HCT116 (cell line): ENCODE results near the gene MIR17HG. TPM values are rescaled to one million over a fixed set of nuclear protein-coding genes. Genes with fewer than 3 reads are reported as not detected.

ENCODE experiments used
- ATAC-seq: fragments of 200-7000 bp; cut with Tn5 transposase; 2 replicates; pipeline ENCODE4 v1.9.1; 2020; ENCODE audit warnings: mild to moderate bottlenecking, moderate library complexity
- BruUV-seq: library from RNA; stranded (reverse); fragments of 400-500 nt; replicated peaks from 2 replicates; lab custom pipeline; 2021; lab: Mats Ljungman, UMichigan
- CTCF ChIA-PET: fragments of 300-600 bp; sonication (Branson Sonifier 250); formaldehyde crosslinking; loops from one replicate; lab custom pipeline; 2021; ENCODE audit warnings: antibody characterized with exemption; lab: Charles Lee
- POLR2A ChIA-PET: fragments of 300-600, 350-600 bp; sonication (Branson Sonifier 250); formaldehyde crosslinking; loops from one replicate; lab custom pipeline; 2021; ENCODE audit warnings: antibody characterized with exemption; lab: Charles Lee
- RAD21 ChIA-PET, 2 experiments: fragments of 300-600 bp; sonication (Branson Sonifier 250); formaldehyde crosslinking; loops; one replicate each; lab custom pipeline; 2023; ENCODE audit warnings: low total read pairs in 2 of 2; ENCODE audit not compliant: uncharacterized antibody in 2 of 2, unreplicated experiment in 2 of 2, low non-redundant PET in 1 of 2; lab: Charles Lee
- DNase-seq: peaks from one replicate; pipeline ENCODE4 v3.0.0-alpha.2; 2010; ENCODE audit warnings: low read depth, low spot score
- H2AFZ ChIP-seq: fragments of 200-600 bp; shearing (Covaris generic), sonication (generic); 2 replicates; pipeline ENCODE4 v1.6.1; 2017; ENCODE audit warnings: low read depth, mixed run types, mixed read lengths, antibody characterized with exemption, low read length; ENCODE audit not compliant: poor library complexity, severe bottlenecking
- H3K27ac ChIP-seq: 2 replicates; pipeline ENCODE4 v1.5.1; 2012; ENCODE audit warnings: low read depth, low read length
- H3K27me3 ChIP-seq: fragments of 200-600 bp; sonication (generic); 2 replicates; pipeline ENCODE4 v1.6.1; 2016; ENCODE audit warnings: mixed run types, low read length, mixed read lengths; ENCODE audit not compliant: insufficient read depth
- H3K36me3 ChIP-seq, 2 experiments: fragments of 200-500 bp in 1 of 2; fragments of 200-600 bp in 1 of 2; sonication (Bioruptor generic) in 1 of 2; sonication (generic) in 1 of 2; 2 replicates each; pipeline versions ENCODE4 v1.5.1 to v1.6.1; 2014 to 2016; ENCODE audit warnings: low read length in 2 of 2, inconsistent platforms in 1 of 2, mixed read lengths in 1 of 2, mixed run types in 1 of 2; ENCODE audit not compliant: insufficient read depth in 2 of 2, control insufficient read depth in 1 of 2
- H3K4me1 ChIP-seq, 2 experiments: fragments of 200-600 bp in 1 of 2; sonication (generic) in 1 of 2; 2 replicates each; pipeline versions ENCODE4 v1.5.1 to v1.6.1; 2012 to 2017; ENCODE audit warnings: low read length in 2 of 2, inconsistent platforms in 1 of 2, mild to moderate bottlenecking in 1 of 2, mixed read lengths in 1 of 2, mixed run types in 1 of 2, moderate library complexity in 1 of 2; ENCODE audit not compliant: insufficient read depth in 2 of 2, control insufficient read depth in 1 of 2
- H3K4me2 ChIP-seq: fragments of 200-600 bp; sonication (generic); 2 replicates; pipeline ENCODE4 v1.6.1; 2017; ENCODE audit warnings: mixed run types, low read length, mixed read lengths
- H3K4me3 ChIP-seq, 2 experiments: fragments of 200-600 bp in 1 of 2; sonication (generic) in 1 of 2; replicated peaks in 1 of 2; 2 replicates each; pipeline ENCODE4 v1.5.1; 2011 to 2016; ENCODE audit warnings: low read length in 2 of 2, control low read depth in 1 of 2, low read depth in 1 of 2, mild to moderate bottlenecking in 1 of 2, mixed read lengths in 1 of 2, mixed run types in 1 of 2
- H3K79me2 ChIP-seq: fragments of 200-600 bp; sonication (generic); 2 replicates; pipeline ENCODE4 v1.6.1; 2017; ENCODE audit warnings: mild to moderate bottlenecking, mixed run types, low read length, moderate library complexity, mixed read lengths; ENCODE audit not compliant: insufficient read depth
- H3K9ac ChIP-seq: fragments of 200-600 bp; sonication (generic); 2 replicates; pipeline ENCODE4 v1.6.1; 2016; ENCODE audit warnings: low read length, mixed read lengths
- H3K9me2 ChIP-seq: fragments of 200-600 bp; sonication (generic), shearing (Covaris generic); 2 replicates; pipeline ENCODE4 v1.6.1; 2017; ENCODE audit warnings: mixed run types, mild to moderate bottlenecking, moderate library complexity; ENCODE audit not compliant: insufficient read depth
- H3K9me3 ChIP-seq, 2 experiments: fragments of 200-500 bp in 1 of 2; fragments of 200-600 bp in 1 of 2; sonication (Bioruptor generic) in 1 of 2; sonication (generic) in 1 of 2; 2 replicates each; pipeline ENCODE4 v1.6.1; 2014 to 2017; ENCODE audit warnings: low read length in 2 of 2, mixed read lengths in 2 of 2, inconsistent platforms in 1 of 2, low read depth in 1 of 2, mild to moderate bottlenecking in 1 of 2, mixed run types in 1 of 2, moderate library complexity in 1 of 2; ENCODE audit not compliant: control insufficient read depth in 1 of 2, insufficient read depth in 1 of 2
- H4K20me1 ChIP-seq: fragments of 200-600 bp; sonication (generic), shearing (Covaris generic); 2 replicates; pipeline ENCODE4 v1.6.1; 2017; ENCODE audit warnings: mixed run types, mild to moderate bottlenecking, moderate library complexity; ENCODE audit not compliant: insufficient read depth
- ATF3 ChIP-seq: IDR thresholded peaks from 2 replicates; pipeline ENCODE4 v1.6.1; 2012
- CBX3 ChIP-seq: IDR thresholded peaks from 2 replicates; pipeline ENCODE4 v1.6.1; 2012; ENCODE audit warnings: low read depth
- ELF1 ChIP-seq: IDR thresholded peaks from 2 replicates; pipeline ENCODE4 v1.6.1; 2012; ENCODE audit warnings: low read depth, borderline replicate concordance
- EZH2 ChIP-seq: fragments of 200-600 bp; sonication (generic); IDR thresholded peaks from 2 replicates; pipeline ENCODE4 v1.6.1; 2017; ENCODE audit warnings: antibody characterized with exemption, mixed run types
- EZH2phosphoT487 ChIP-seq: fragments of 200-600 bp; IDR thresholded peaks from 2 replicates; pipeline ENCODE4 v1.6.1; 2018; ENCODE audit warnings: antibody characterized with exemption, borderline replicate concordance
- POLR2A ChIP-seq: IDR thresholded peaks from 2 replicates; pipeline ENCODE4 v1.7.0; 2011; ENCODE audit warnings: borderline replicate concordance; ENCODE audit not compliant: insufficient read depth, insufficient read length; ENCODE audit errors: extremely low read depth
- POLR2AphosphoS5 ChIP-seq: IDR thresholded peaks from 2 replicates; pipeline ENCODE4 v1.6.1; 2011; ENCODE audit warnings: mild to moderate bottlenecking, low read depth, low read length, moderate library complexity
- REST ChIP-seq: IDR thresholded peaks from 2 replicates; pipeline ENCODE4 v1.6.1; 2012; ENCODE audit warnings: low read depth
- YY1 ChIP-seq: IDR thresholded peaks from 2 replicates; pipeline ENCODE4 v1.6.1; 2011; ENCODE audit warnings: low read length, low read depth, moderate library complexity, mild to moderate bottlenecking; ENCODE audit not compliant: insufficient replicate concordance; ENCODE audit errors: extremely low read depth
- intact Hi-C: fragments of 100-400 bp; cut with micrococcal nuclease; formaldehyde crosslinking; loops from 2 replicates; pipeline ENCODE4 v1.10.0; 2022
- total RNA-seq: library from RNA; stranded (reverse); gene quantifications from one replicate; pipeline ENCODE4 v1.2.1, GENCODE V29; 2021; ENCODE audit not compliant: unreplicated experiment

MIR17HG gene
- total RNA-seq, 1 experiment from 2014 or later = 10.3 TPM

- Histone ChIP-seq H2AFZ (no peak overlapping the region), H3K79me2 (no peaks in the 10 kb centered on the region), H3K4me2 (no peak overlapping the region), H3K36me3 (no peaks in the 10 kb centered on the region; a peak in 1 of 4 replicates), H3K9me2 (no peaks in the 10 kb centered on the region), H3K4me3 (no peak overlapping the region), H3K27me3 (peaks cover 3% of the 10 kb centered on the region), H3K27ac (no peak overlapping the region), H4K20me1 (no peaks in the 10 kb centered on the region), H3K9ac (no peak overlapping the region), H3K4me1 (no peaks in the 10 kb centered on the region), H3K9me3 (no peaks in the 10 kb centered on the region)
- POLR2A ChIA-PET = no interaction called here
- CTCF ChIA-PET = no interaction called here
- RAD21 ChIA-PET = no interaction called here
- BruUV-seq = no TSS peak
- intact Hi-C loops = no loop called here
- DNase-seq (no peak), ATAC-seq (no peak)
- no peak for TF ChIP-seq EZH2phosphoT487
Measured at GRCh38 chr13:91368101-91368500, 20.6 kb downstream of the MIR17HG start.

- H3K79me2 ChIP-seq = no peaks in the 10 kb centered on the region
- no peaks in the 10 kb centered on the region for H3K9me2 ChIP-seq
- POLR2A ChIA-PET = no interaction called here
- no peak for DNase-seq
- TF ChIP-seq POLR2A (no peak), EZH2 (no peak), POLR2AphosphoS5 (no peak), YY1 (no peak), CBX3 (no peak), REST (no peak), ELF1 (no peak), ATF3 (no peak)
- H4K20me1 ChIP-seq = no peaks in the 10 kb centered on the region
- H3K36me3 ChIP-seq = no peaks in the 10 kb centered on the region; a peak in 1 of 4 replicates
- no peak overlapping the region for H3K4me3 ChIP-seq
- no peak for ATAC-seq
- CTCF ChIA-PET = no interaction called here
- no peak overlapping the region for H3K27ac ChIP-seq
- no peak overlapping the region for H3K4me2 ChIP-seq
- BruUV-seq = no TSS peak
- no peak overlapping the region for H2AFZ ChIP-seq
- peaks cover 3% of the 10 kb centered on the region for H3K27me3 ChIP-seq
- RAD21 ChIA-PET = no interaction called here
- no peak overlapping the region for H3K9ac ChIP-seq
- no peaks in the 10 kb centered on the region for H3K9me3 ChIP-seq
- intact Hi-C loops = no loop called here
- no peaks in the 10 kb centered on the region for H3K4me1 ChIP-seq
Measured at GRCh38 chr13:91368676-91369440, 21.4 kb downstream of the MIR17HG start.
